RWPE1 (cell line): ENCODE results near the gene CD53.

Source experiments
- CTCF ChIA-PET: fragments of 350-600 bp; sonication (Branson Sonifier 250); formaldehyde crosslinking; extraction: SDS; loops from one replicate; lab custom pipeline; 2021; lab: Yijun Ruan, JAX
- POLR2A ChIA-PET: fragments of 400-600 bp; formaldehyde crosslinking; extraction: SDS; loops from one replicate; lab custom pipeline; 2020; ENCODE audit warnings: antibody characterized with exemption; ENCODE audit not compliant: low non-redundant PET; lab: Yijun Ruan, JAX
- DNase-seq: peaks from one replicate; pipeline ENCODE4 v3.0.0; 2012; ENCODE audit warnings: low spot score
- H3K27ac ChIP-seq: fragments of 450-650 bp; 2 replicates; pipeline ENCODE4 v1.5.1; 2017
- TF ChIP-seq, protein P1 (sequence below): fragments of 450-650 bp; conservative IDR thresholded peaks from 2 replicates; pipeline ENCODE4 v1.5.1; 2017; ENCODE audit warnings: low read depth, mild to moderate bottlenecking

CD53 gene

GRCh38 chr1:110880708-110881374, 7.9 kb downstream of the CD53 start:
- ChIA-PET POLR2A (no interaction called here), CTCF (no interaction called here)
- no peak overlapping the region for H3K27ac ChIP-seq
- no peak for DNase-seq
- TF ChIP-seq, protein P1, sequence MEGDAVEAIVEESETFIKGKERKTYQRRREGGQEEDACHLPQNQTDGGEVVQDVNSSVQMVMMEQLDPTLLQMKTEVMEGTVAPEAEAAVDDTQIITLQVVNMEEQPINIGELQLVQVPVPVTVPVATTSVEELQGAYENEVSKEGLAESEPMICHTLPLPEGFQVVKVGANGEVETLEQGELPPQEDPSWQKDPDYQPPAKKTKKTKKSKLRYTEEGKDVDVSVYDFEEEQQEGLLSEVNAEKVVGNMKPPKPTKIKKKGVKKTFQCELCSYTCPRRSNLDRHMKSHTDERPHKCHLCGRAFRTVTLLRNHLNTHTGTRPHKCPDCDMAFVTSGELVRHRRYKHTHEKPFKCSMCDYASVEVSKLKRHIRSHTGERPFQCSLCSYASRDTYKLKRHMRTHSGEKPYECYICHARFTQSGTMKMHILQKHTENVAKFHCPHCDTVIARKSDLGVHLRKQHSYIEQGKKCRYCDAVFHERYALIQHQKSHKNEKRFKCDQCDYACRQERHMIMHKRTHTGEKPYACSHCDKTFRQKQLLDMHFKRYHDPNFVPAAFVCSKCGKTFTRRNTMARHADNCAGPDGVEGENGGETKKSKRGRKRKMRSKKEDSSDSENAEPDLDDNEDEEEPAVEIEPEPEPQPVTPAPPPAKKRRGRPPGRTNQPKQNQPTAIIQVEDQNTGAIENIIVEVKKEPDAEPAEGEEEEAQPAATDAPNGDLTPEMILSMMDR = no peak

GRCh38 chr1:110888049-110888448, 15.1 kb downstream of the CD53 start:
- ChIA-PET POLR2A (no interaction called here), CTCF (no interaction called here)
- DNase-seq = no peak
- TF ChIP-seq, protein P1 = no peak
- no peak overlapping the region for H3K27ac ChIP-seq

GRCh38 chr1:110888641-110889040, 15.7 kb downstream of the CD53 start:
- TF ChIP-seq, protein P1 = no peak
- ChIA-PET POLR2A (no interaction called here), CTCF (interaction anchor here (0.6 kb wide), 1 partner anchor 20 kb away, joined by 3 read pairs; no protein-coding TSS in a partner anchor)
- DNase-seq = no peak
- no peak overlapping the region for H3K27ac ChIP-seq

GRCh38 chr1:110890474-110891196, 17.7 kb downstream of the CD53 start:
- no peak overlapping the region for H3K27ac ChIP-seq
- ChIA-PET CTCF (interaction anchor here (0.6 kb wide), 2 partner anchors 13 to 68 kb away, joined by 4 to 5 read pairs; no protein-coding TSS in a partner anchor), POLR2A (no interaction called here)
- TF ChIP-seq, protein P1 = no peak
- no peak for DNase-seq

DNA sequence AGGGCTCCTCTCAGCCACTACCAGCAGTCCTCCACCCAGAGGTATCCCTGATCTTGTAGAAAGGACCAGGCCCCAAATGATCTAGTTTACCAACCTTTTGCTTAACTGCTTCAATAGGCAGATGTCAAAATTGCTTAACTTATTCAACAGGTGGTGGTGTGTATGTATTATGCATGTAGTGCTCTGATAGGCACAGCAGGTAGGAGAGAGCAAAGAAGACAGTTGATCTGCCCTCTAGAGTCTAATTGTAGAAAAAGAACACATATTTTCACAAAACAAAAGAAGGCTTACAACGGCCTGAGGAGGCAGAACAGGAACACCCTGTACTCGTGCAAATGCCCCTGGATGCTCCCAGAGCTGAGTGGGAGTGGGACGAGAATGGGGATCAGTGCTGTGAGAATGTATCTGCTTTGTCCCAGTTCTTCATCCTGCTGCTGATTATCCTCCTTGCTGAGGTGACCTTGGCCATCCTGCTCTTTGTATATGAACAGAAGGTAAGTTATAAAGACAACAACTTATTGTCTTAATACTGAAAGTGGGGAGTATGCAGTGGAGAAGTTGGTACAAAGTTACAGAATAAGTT, 21.1 kb downstream of the CD53 start:
- DNase-seq = no peak
- TF ChIP-seq, protein P1 = no peak
- POLR2A ChIA-PET = no interaction called here

GRCh38 chr1:110896090-110896489, 23.1 kb downstream of the CD53 start:
- no peak overlapping the region for H3K27ac ChIP-seq
- no peak for DNase-seq
- CTCF ChIA-PET = no interaction called here
- POLR2A ChIA-PET = no interaction called here
- TF ChIP-seq, protein P1 = no peak

More for the DNA sequence above, 21.1 kb downstream of the CD53 start:
- H3K27ac ChIP-seq = no peak overlapping the region
- CTCF ChIA-PET = no interaction called here
